HG03342 (cell line): ENCODE results near the gene TBL1X.
"Not testable (repeated sequence)": the region's sequence is repeated elsewhere in the genome, so short reads cannot be mapped to it uniquely, and the experiment has no call there.

ENCODE experiments used
- ATAC-seq: cut with Tn5 transposase; IDR thresholded peaks from one replicate; pipeline ENCODE4 v1.9.1; 2021; ENCODE audit warnings: mild to moderate bottlenecking, moderate library complexity; ENCODE audit not compliant: unreplicated experiment

TBL1X gene

DNA sequence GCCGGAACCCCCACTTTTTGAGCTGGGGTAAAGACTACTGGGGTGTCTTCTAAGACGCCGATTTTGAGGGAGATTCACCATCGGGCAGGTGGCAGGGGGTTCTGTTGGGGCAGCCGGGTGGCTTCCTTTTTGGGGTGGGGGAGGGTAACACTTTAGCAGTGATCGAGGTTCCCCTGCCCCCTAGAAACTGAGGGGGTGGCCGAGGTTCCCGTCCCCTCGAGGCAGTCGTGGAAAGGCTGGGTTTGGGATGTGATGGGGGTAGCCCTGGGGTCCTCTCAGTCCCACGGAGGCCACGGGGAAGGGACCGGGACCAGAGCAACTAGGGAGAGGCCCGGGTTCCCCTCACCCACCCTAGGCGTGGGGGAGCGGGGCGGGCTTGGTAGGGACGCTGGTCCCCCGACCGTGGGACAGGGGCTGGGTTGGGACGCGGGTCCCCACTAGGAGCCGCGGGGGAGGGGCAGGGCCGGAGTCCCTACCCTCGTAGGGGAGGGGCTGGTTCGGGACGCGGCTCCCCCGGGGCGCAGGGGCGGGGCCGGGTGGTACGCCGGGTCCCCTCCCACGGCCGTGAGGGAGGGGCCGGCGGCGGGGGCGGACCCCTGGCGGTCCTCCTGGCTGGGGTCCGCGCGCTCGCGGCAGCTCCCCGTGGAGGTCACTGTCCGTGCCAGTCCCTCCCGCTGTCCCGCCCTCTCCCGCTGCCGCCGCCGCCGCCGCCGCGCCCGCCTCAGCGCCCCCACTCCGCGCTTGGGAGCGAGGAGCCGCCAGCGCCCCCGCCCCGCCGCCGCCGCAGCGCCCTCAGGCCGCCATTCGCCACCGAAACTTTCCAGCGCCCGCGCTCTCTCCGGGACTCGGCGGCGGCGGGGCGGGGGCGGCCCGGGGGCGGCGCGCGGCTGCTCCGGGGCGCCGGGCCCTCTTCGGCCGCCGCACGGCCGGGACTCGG, at the start of gene TBL1X:
TBL1X (plus strand) TSS at position 624 of the 937 bp plus-strand sequence. CDS start 188,529 bp downstream, outside the sequence.
- no peak for ATAC-seq

GRCh38 chrX:9416562-9417348, 48.1 kb upstream of the TBL1X start:
- no peak for ATAC-seq

- no peak for ATAC-seq
Measured at GRCh38 chrX:9418262-9418661, 46.6 kb upstream of the TBL1X start.

DNA sequence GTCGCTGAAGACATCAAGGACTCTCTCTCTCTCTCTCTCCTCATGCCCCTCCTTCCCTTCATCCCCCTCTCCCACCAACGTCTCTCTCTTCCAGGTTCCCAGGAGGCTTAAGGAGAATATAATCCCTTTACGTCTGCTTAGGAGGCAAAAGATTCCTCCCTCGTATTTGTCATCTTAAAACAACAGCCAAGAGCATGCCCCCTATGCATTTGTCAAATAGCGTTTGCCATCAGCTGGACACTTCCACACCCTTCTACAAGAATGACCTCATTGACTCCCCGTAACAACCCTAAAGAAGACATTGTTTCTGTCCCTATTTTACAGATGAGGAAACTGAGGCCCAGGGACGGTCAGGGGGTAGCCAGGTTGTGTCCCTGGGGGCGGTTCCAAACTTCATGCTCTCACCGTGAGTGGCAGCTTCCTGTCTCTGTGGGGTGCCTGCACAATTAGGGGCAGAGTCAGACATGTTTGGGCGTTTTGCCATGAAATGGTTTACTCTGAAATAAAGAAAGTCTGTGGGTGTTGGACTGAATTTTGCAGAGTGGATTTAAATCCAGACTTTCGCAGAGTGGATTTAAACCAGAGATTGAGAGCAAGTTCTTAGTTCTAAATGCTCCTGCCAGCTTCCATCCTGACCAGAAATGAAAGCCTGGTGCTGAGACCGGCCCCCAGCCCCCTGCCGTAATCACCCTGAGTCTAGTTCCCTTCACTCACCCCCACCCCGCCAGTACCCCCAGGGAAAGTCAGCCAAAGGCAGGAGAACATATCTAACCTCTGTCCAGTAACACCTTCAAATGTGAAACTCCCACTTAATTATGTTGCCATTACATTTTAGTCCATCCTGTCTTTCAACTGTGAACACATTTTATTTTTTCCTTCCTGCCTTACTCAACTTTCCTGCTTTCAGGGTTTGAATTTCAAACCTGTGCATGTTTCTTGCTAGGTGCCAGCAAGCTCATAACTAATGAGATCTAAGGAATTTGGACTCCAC, 44.3 kb upstream of the TBL1X start:
- ATAC-seq, result no peak

DNA sequence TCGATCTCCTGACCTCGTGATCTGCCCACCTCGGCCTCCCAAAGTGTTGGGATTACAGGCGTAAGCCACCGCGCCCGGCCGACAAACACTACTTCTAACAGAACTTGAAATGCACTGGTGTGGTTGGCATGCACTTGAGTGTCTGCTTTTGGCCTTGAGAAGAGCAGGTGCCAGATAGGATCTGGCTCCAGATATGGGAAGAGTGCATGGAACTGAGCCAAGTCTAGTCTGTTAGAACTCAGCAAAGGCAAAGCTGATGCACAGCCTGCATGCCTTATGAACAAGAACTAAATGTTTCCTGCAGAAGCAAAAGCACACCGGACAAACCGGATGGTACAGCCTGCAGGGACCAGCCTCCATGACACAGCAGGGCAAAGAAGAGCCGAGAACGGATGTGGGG, 35.1 kb upstream of the TBL1X start:
- no peak for ATAC-seq

- ATAC-seq, result no peak
Measured at GRCh38 chrX:9430346-9430921, 34.4 kb upstream of the TBL1X start.

DNA sequence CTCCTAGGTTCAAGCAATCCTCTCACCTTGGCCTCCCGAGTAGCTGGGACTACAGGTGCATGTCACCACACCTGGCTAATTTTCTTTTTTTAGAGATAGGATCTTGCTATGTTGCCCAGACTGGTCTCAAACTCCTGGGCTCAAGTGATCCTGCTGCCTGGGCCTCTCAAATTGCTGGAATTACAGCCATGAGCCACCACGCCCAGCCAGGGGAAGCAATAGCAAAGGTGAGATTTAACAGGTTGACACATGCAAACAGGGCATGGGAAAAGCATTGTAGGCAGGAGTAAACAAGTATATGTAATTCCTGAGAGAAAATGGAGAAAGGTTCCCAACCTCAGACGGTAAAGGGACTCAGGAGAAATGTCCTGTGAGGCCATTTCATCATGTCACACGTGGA, 33.6 kb upstream of the TBL1X start:
- ATAC-seq, result no peak

- ATAC-seq, result no peak
Measured at GRCh38 chrX:9433596-9433995, 31.3 kb upstream of the TBL1X start.

DNA sequence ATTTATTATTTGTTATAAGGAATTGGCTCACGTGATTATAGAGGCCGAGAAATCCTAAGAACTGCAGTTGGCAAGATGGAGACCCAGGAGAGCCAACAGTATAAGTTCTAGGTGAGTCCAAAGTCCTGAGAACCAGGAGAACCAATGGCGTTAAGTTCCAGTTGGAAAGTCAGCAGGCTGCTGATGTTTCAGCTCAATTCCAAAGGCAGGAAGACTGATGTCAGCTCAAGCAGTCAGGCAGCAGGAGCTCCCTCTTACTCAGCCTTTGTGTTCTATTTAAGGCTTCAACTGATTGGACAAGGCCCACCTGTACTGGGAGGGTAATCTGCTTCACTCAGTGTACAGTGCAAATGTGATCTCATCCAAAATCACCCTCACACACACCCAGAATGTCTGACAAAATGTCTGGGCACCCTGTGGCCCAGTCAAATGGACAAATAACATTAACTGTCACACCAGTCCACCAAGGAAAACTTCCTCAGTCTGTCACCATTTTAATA, 30.8 kb upstream of the TBL1X start:
- ATAC-seq, result no peak

GRCh38 chrX:9435086-9435485, 29.8 kb upstream of the TBL1X start:
- ATAC-seq, result not testable (repeated sequence)

GRCh38 chrX:9436812-9437211, 28.0 kb upstream of the TBL1X start:
- ATAC-seq, result no peak

- no peak for ATAC-seq
Measured at GRCh38 chrX:9438933-9439494, 25.8 kb upstream of the TBL1X start.

GRCh38 chrX:9440116-9440844, 24.6 kb upstream of the TBL1X start:
- no peak for ATAC-seq

DNA sequence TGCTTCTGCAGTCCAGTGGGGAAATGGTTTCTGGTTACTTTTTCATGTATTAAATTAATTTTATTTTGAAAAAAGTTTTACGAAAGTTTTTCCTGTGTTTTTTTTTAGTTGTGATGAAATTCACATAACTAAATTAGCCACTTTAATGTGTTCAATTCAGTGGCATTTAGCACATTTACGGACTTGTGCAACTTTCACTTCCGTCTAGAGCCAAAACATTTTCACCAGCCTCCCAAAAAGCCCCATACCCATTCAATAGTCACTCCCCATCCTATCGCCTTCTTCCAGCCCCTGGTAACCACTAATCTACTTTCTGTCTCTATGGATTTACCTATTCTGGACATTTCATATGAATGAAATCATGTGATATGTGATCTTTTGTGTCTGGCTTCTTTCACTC, 22.8 kb upstream of the TBL1X start:
- no peak for ATAC-seq

GRCh38 chrX:9443327-9443726, 21.5 kb upstream of the TBL1X start:
- no peak for ATAC-seq

DNA sequence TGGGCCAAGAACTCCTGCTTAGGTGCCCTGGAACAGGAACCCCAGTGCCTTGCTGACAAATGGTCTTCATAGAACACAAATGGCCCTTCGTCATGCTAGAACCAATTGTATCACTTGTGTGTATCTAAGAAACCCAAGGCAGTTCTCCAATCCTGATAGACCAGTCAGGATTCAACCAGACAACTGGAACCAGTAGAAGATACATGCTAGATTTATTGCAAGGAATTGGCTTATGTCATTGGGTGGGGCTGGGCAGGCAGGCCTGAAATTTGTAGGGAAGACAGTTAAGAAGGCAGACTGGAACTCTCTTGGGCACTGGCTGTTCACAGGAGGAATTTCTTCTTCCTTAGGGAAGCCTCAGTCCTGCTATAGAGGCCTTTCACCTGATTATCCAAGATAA, 17.0 kb upstream of the TBL1X start:
- ATAC-seq, result no peak

DNA sequence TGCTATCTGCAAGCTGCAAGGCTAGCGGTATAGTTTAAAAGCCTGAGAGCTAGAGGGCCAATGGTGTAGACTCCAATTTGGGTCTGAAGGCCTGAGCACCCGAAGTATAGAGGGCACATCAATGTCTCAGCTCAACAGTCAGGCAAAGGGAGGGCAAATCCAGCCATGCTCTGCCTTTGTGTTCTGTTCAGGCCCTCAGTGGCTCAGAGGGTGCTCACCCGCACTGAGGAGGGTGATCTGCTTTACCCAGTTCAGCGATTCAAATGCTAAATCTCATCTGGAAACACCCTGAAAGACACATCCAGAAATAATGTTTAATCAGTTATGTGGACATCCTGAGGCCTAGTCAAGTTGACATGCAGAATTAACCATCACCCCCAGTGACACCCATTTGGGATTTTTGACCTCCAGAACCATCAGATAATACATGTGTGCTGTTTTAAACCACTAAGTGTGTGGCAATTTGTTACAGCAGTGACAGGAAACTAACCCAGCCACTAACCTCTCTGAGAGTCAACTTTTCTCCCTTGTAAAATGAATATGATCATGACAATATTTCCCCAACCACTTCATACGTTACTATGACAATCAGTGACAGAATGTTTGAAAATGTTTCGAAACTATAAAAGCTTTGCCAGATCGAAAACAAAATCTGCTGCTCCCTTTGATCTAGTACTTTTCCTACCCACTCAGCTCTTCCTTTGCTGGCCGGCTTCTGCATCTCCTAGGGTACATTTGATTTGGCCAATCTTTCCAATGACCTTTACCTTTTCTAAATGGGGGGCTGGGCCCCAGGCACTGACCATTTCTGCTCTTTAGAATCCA, 8.4 kb upstream of the TBL1X start:
- no peak for ATAC-seq

DNA sequence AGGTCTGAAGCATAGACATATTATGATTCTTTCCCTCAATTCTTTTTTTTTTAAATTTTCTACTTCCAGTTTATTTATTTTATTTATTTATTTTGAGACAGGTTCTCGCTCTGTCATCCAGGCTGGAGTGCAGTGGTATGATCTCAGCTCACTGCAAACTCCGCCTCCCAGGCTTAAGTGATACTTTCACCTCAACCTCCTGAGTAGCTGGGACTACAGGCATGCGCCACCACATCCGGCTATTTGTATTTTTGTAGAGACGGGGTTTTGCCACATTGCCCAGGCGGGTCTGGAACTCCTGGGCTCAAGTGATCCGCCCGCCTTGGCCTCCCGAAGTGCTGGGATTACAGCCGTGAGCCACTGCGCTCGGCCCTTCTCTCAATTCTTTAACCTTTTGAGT, 6.8 kb upstream of the TBL1X start:
- ATAC-seq, result not testable (repeated sequence)
